Mesodermal cell (in vitro differentiated cells): Measurements from ENCODE around the gene RUSC2. TPM values are rescaled to one million over a fixed set of nuclear protein-coding genes. Genes with fewer than 3 reads are reported as not detected.
A peak's percentile ranks its signal among the peaks of the same experiment; 100 is the strongest.

Experiments used
- H3K27ac ChIP-seq: 2 replicates; pipeline ENCODE4 v1.7.0; 2013; ENCODE audit warnings: mild to moderate bottlenecking, low read depth, low read length, moderate library complexity; ENCODE audit not compliant: severe bottlenecking
- H3K36me3 ChIP-seq: 2 replicates; pipeline ENCODE4 v1.7.1; 2013; ENCODE audit warnings: mild to moderate bottlenecking, low read length, moderate library complexity; ENCODE audit not compliant: control insufficient read depth, insufficient read depth
- H3K4me1 ChIP-seq: one replicate; pipeline ENCODE4 v1.7.1; 2013; ENCODE audit warnings: mild to moderate bottlenecking, low read length; ENCODE audit not compliant: insufficient read depth, control insufficient read depth, poor library complexity, severe bottlenecking
- H3K4me3 ChIP-seq: 2 replicates; pipeline ENCODE4 v1.7.0; 2013; ENCODE audit warnings: low read length, control low read depth, mild to moderate bottlenecking; ENCODE audit not compliant: insufficient read depth, poor library complexity, severe bottlenecking; ENCODE audit errors: extremely low read depth
- H3K9me3 ChIP-seq: 2 replicates; pipeline ENCODE4 v1.7.1; 2013; ENCODE audit warnings: mild to moderate bottlenecking, low read length, moderate library complexity; ENCODE audit not compliant: control insufficient read depth
- WGBS, 2 experiments: methylation state at CpG; one replicate each; pipeline ENCODE4 v1.1.5; 2013; ENCODE audit warnings: missing lambda C conversion rate in 2 of 2; ENCODE audit not compliant: insufficient coverage in 2 of 2; 5-methylcytosine and 5-hydroxymethylcytosine counted together
- polyA plus RNA-seq, 2 experiments: library from polyadenylated mRNA; stranded (reverse); fragments of 50-300 nt; gene quantifications; one replicate each; pipeline ENCODE4 v1.2.3, GENCODE V29; 2013

Gene RUSC2, protein sequence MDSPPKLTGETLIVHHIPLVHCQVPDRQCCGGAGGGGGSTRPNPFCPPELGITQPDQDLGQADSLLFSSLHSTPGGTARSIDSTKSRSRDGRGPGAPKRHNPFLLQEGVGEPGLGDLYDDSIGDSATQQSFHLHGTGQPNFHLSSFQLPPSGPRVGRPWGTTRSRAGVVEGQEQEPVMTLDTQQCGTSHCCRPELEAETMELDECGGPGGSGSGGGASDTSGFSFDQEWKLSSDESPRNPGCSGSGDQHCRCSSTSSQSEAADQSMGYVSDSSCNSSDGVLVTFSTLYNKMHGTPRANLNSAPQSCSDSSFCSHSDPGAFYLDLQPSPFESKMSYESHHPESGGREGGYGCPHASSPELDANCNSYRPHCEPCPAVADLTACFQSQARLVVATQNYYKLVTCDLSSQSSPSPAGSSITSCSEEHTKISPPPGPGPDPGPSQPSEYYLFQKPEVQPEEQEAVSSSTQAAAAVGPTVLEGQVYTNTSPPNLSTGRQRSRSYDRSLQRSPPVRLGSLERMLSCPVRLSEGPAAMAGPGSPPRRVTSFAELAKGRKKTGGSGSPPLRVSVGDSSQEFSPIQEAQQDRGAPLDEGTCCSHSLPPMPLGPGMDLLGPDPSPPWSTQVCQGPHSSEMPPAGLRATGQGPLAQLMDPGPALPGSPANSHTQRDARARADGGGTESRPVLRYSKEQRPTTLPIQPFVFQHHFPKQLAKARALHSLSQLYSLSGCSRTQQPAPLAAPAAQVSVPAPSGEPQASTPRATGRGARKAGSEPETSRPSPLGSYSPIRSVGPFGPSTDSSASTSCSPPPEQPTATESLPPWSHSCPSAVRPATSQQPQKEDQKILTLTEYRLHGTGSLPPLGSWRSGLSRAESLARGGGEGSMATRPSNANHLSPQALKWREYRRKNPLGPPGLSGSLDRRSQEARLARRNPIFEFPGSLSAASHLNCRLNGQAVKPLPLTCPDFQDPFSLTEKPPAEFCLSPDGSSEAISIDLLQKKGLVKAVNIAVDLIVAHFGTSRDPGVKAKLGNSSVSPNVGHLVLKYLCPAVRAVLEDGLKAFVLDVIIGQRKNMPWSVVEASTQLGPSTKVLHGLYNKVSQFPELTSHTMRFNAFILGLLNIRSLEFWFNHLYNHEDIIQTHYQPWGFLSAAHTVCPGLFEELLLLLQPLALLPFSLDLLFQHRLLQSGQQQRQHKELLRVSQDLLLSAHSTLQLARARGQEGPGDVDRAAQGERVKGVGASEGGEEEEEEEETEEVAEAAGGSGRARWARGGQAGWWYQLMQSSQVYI (N-terminal part only)
- polyA plus RNA-seq (2013, experiment 1 of 2) = 19.5 TPM
- polyA plus RNA-seq (2013, experiment 2 of 2) = 16.2 TPM

DNA sequence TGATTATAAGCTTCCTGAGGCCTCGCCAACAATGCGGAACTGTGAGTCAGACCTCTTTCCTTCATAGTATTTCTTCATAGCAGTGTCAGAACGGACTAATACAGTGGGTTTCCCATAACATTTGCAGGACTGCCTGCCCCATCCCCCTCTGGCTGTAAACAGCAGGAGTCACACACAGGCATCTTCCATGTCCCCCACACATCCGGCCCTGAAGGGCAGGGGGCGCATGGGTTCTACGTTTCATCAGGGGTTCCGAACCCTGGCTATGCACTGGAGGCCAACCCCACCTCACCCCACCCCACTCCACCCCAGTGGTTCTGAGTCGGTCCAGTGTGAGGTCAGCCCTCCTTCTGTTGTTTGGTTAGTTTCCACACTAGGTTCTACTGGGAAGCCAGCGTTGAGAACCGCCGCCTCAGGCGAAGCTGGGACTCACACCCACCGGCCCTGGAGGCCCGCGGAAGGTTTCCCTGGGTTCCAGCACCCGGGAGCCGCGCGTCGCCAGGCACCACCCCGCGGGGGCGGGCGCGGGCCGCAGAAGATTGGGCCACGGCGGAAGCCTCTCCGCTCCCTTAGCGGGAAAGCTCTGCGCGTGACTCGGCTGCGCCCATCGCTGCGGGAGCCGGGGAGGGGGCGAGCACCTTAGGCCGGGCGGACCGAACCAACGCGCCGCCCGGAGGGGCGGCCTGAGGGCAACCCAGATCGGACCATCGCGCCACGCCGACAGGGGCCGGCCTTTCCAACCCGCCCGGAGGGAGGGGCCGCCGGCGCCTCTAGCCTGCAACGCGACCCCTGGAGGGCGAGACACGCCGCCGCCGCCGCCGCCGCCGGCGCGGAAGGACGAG lies at the start of gene RUSC2:
TSS of gene RUSC2 (plus strand) at position 799 of the 842 bp plus-strand sequence. CDS start 56,411 bp downstream, outside the sequence.
- peaks cover 12% of the 10 kb centered on the region for H3K4me1 ChIP-seq
- peaks cover 5% of the 10 kb centered on the region for H3K9me3 ChIP-seq
- WGBS, 2 experiments = 1% methylated on average over 66 to 68 of the region's 71 CpGs
- peaks cover 9% of the 10 kb centered on the region for H3K36me3 ChIP-seq
- H3K4me3 ChIP-seq = peak within 1 kb of the TSS; percentile 86
- peak within 1 kb of the TSS; percentile 89 for H3K27ac ChIP-seq

DNA sequence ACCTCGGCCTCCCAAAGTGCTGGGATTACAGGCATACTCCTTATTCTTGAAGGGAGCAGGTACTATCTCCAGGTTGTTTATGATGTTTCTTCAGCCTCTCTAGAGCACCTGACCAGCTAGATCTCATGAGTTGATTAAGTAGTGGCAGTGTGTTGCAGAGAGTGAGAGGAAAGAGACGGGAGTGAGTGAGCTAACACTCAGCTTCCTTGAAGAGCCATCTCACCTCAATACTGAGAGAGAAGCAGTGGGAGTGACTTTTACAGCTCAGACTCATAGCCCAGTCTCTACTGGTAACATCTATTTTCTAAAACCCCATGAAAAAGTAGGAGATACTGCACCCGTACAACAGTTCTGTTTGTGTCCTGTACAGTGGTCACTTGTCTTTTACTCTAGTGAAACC lies 43.9 kb upstream of the RUSC2 start:
- no peak overlapping the region for H3K4me3 ChIP-seq
- H3K36me3 ChIP-seq = no peaks in the 10 kb centered on the region
- no peaks in the 10 kb centered on the region for H3K9me3 ChIP-seq
- no peak overlapping the region for H3K27ac ChIP-seq
- 100% methylated on average over 1 to 2 of the region's 3 CpGs for WGBS, 2 experiments
- H3K4me1 ChIP-seq = no peaks in the 10 kb centered on the region

DNA sequence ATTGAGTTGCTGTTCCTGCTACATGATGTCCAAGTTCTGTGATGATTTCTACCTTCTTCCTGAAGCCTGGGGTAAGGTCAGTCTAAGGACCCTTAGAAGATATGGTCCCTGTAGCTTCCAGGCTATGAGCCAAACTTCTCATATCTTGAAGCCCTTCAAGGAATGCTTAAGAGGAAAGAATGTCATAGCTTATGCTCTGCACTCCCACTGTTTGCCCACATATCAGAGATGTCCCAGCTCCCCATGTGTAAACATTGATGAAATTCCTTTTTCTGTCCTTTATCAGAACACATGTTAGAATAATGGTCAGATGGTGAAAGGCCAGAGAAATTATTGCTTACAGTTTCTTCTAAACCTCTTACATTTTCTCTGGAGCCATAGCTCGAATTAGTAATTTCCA lies 41.4 kb upstream of the RUSC2 start:
- 67 to 100% methylated on average over 1 of the region's 1 CpG for WGBS, 2 experiments
- no peak overlapping the region for H3K4me3 ChIP-seq

DNA sequence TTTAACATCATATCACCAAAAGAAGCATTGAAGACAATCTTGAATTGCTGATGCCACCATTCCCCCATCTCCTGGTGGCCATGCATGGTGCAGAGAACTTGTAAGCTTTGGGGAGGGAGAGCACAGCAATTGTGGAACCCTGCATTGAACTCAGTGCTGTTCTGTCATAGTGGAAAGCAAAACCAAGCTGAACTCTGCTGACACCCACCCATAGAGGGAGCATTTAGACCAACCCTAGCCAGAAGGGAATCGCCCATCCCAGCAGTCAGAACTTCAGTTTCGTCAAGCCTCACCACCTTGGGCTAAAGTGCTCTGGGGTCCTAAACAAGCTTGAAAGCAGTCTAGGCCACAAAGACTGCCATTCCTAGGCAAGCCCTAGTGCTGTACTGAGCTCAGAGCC lies 37.4 kb upstream of the RUSC2 start:
- H3K4me3 ChIP-seq = no peak overlapping the region
- no peaks in the 10 kb centered on the region for H3K36me3 ChIP-seq
- 95 to 100% methylated on average over 1 to 2 of the region's 2 CpGs for WGBS, 2 experiments
- no peaks in the 10 kb centered on the region for H3K4me1 ChIP-seq
- H3K9me3 ChIP-seq = no peaks in the 10 kb centered on the region
- no peak overlapping the region for H3K27ac ChIP-seq

More for the DNA sequence above, 41.4 kb upstream of the RUSC2 start:
- Histone ChIP-seq H3K4me1 (no peaks in the 10 kb centered on the region), H3K36me3 (no peaks in the 10 kb centered on the region), H3K27ac (no peak overlapping the region), H3K9me3 (no peaks in the 10 kb centered on the region)

DNA sequence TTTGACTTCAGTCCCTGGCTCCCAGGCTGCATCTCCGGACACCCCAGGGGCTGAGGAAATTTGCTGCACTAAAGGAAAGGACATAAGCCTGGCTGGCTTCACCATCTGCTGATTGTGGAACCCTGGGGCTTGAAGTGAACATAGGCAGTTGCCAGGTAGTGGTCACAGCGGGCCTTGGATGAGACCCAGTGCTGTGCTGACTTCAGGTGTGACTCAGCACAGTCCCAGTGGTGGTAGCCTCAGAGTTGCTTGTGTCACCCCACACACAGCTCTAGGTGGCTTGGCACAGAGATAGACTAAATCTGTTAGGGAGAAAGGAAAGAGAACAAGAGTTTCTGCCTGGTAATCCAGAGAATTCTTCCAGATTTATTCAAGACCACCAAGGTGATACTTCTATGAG lies 36.1 kb upstream of the RUSC2 start:
- no peaks in the 10 kb centered on the region for H3K9me3 ChIP-seq
- H3K36me3 ChIP-seq = no peaks in the 10 kb centered on the region
- WGBS, 2 experiments = 95 to 100% methylated on average over 2 of the region's 2 CpGs
- no peak overlapping the region for H3K4me3 ChIP-seq
- no peaks in the 10 kb centered on the region for H3K4me1 ChIP-seq
- no peak overlapping the region for H3K27ac ChIP-seq

DNA sequence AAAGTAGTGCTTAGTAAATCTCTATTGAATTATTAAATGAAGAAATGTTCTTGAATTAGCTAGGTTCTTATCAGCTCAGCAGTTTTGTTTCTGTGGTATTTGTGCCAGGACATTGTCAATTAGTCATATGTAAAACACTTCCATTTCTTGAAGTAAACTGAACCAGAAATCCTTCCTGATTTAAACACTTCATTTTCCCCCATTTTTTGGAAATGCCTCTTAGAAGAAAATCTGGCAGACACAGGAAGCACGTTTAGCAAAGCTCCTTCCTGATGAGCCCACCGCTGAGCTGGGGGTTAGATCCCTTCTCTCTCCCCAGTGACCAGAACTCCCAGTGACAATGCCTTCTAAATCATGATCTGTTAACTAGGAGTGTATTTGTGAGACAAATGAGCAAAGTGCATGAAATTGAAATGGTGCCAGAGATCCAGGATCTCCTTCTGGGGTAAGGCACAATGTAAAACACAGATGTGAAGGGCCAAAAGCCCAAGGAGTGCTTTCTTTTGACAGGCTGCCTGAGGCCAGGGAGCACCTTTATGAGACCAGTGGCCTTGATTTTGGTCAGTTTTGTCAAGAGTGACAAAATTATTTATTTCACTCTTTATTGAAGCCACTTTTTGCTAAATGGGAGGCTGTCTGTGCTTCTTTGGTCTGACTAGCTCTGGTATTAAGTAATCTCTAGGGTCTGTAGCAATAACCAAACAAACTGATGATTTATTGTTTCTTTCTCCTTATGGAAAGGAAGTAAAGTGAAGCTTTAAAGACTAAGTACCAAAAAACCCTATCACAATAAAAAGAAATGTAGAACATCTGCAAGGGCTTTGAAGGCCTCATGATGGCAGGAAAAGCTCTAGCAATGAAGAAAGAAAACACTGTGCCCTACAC lies 25.5 kb upstream of the RUSC2 start:
- H3K4me3 ChIP-seq = no peak overlapping the region
- no peaks in the 10 kb centered on the region for H3K36me3 ChIP-seq
- H3K27ac ChIP-seq = no peak overlapping the region
- no peaks in the 10 kb centered on the region for H3K9me3 ChIP-seq
- 59% methylated on average over 2 of the region's 2 CpGs; no CpG with 5 or more reads in 1 of the 2 experiments for WGBS, 2 experiments
- no peaks in the 10 kb centered on the region for H3K4me1 ChIP-seq

DNA sequence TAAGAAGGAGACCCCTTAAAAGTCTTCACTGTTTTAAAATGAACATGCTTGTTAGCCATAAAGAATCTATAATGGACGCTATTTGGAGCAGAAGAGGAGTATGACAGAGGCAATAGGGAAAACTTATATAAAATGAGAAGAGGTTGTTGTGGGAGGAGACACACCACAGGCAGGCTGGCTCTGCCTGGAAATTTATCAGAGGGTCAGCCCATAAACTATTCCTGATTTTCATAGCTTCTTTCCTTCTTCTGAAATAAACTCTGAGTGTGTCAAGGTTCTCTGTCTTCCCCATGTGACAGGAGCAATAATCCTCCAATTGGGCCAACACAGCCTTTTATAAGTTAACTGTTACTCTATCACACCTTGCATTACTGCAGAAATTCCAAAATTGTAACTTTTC lies 19.6 kb upstream of the RUSC2 start:
- H3K36me3 ChIP-seq = no peaks in the 10 kb centered on the region
- H3K4me3 ChIP-seq = no peak overlapping the region
- 100% methylated on average over 1 of the region's 1 CpG; no CpG with 5 or more reads in 1 of the 2 experiments for WGBS, 2 experiments
- H3K4me1 ChIP-seq = no peaks in the 10 kb centered on the region
- H3K27ac ChIP-seq = no peak overlapping the region
- no peaks in the 10 kb centered on the region for H3K9me3 ChIP-seq

DNA sequence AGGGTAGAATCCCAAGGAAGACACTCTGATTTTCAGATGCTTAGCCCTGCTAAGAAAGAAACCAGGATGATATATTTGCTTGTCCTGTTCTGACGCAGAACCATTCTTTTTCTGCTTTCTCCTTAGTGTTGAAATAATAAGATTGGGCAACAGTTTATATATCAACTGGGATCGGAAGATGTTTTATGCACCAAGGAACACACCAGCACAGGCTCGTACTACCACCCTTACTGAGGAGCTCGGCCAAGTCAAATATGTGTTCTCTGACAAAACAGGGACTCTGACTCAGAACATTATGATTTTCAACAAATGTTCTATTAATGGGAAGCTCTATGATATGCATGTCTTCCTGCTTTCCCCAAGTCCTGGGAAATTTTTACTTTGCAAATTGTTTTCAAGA lies 19.0 kb upstream of the RUSC2 start:
- Histone ChIP-seq H3K27ac (no peak overlapping the region), H3K9me3 (no peaks in the 10 kb centered on the region), H3K36me3 (no peaks in the 10 kb centered on the region), H3K4me3 (no peak overlapping the region), H3K4me1 (no peaks in the 10 kb centered on the region)
- WGBS, 2 experiments = 87% methylated on average over 3 of the region's 4 CpGs; no CpG with 5 or more reads in 1 of the 2 experiments

DNA sequence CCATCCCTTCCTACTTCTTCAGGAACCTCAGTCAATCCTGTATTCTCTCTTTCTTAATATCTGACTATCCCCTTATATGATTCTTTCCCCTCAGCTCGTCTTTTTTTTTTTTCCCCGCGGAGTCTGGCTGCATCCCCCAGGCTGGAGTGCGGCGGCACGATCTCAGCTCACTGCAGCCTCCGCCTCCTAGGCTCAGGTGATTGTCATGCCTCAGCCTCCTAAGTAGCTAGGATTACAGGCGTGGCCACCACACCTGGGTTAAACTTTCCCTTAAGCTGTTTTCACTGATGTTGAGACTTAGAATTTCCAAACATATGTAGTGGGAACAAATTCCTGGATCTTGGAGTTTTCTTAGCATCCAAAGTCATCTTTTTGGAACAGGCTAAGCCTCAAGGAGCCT lies 13.3 kb upstream of the RUSC2 start:
- Histone ChIP-seq H3K36me3 (no peaks in the 10 kb centered on the region), H3K4me3 (no peak overlapping the region), H3K27ac (no peak overlapping the region), H3K4me1 (no peaks in the 10 kb centered on the region), H3K9me3 (no peaks in the 10 kb centered on the region)
- WGBS, 2 experiments = 68 to 80% methylated on average over 4 to 6 of the region's 8 CpGs
